22Rv1 (cell line): Measurements from ENCODE around the gene PRRC2A.

ENCODE experiments used
- CTCF ChIP-seq: fragments of 450-650 bp; IDR thresholded peaks from 2 replicates; pipeline ENCODE4 v1.5.1; 2017; ENCODE audit warnings: mild to moderate bottlenecking
- ZFX ChIP-seq: fragments of 450-650 bp; IDR thresholded peaks from 2 replicates; pipeline ENCODE4 v1.6.1; 2017; ENCODE audit warnings: antibody characterized with exemption, borderline replicate concordance

GRCh38 chr6:31640612-31641011, 20.1 kb downstream of the PRRC2A start:
- TF ChIP-seq CTCF (no peak), ZFX (no peak)
